IPS DF 4.7 (cell line): ENCODE measurements around the gene BRCA1.
"Not testable (repeated sequence)": the region's sequence is repeated elsewhere in the genome, so short reads cannot be mapped to it uniquely, and the experiment has no call there.

Experiments
- DNase-seq: peaks from one replicate; pipeline ENCODE4 v3.0.0-alpha.2; 2013; ENCODE audit warnings: low spot score; ENCODE audit errors: extremely low read depth

The BRCA1 gene

DNA sequence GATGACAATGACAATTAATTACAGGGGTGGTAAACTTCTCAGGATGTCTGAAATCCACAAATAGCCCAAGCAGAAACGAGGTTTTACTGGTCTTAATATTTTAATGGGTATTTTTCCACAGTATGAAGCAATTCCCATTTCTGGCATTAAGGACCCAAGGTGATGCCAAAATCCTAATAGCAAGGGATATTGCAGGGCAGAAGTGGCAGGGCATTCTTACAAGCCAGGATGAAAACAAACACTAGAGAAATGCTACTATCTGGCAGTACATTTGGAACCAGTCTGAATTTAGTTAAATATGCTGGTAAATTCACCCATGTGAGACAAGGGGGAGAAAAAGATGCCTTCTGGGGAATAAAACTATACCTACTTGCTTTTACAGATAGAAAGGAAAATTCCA is 54.9 kb downstream of the BRCA1 start:
- no peak for DNase-seq

DNA sequence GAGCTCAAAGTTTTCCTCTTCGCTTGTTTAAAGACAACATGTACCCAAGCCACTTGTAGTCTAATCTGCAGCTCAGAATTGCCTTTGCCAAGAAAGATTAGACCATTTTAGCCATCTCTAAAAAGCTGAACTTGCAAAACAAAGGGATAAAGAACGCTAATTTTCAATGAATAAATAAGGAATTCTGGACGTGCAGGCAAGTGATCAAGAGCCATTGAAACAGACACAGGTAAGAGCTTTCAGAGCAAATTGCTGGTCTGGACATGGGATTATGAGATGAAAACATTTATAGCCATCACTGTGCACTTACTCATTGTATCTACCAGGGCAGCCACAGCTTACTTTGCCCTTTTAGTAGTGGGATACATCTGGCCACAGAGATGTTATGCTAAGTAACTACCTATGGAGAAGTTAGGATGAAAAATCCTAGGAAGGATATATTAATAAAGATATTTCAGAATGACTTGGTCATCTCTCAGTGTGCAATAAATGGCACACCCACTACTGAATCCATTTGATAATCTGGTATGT is 55.7 kb downstream of the BRCA1 start:
- DNase-seq: no peak

DNA sequence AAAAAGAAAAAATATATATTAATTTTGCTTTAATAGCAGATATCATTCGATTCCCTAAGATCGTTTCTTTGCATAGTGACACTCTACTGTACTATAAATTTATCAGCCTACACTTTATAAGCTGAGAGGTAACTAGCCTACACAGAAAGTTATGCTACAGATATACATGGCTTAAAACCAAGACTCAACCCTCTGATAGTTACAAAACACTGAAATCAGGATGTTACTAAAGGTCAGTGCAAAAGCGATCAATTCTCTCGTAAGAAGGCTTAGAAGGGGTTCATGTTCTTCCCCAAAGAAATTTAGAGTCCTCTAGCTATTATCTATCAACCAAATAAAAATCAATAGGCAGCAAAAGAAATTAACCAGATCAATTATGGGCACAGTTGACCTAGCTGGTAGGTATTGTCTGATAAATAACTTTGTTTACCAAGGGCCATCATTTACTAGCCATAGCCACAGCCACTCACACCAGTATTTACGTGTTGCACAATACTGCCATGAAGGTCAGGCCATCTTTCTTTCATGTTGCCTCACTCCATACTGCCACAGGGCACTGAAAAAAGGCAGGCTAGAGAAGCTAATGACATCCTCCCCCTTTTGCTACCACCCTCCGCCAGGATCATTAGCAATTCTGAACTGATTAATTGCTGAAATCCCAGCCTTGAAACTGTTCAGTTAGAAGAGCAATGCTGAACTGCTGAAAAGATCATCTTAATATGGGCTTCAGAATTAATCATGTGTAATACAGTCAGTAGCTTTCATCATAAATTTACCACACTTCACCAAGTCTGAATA is 56.4 kb downstream of the BRCA1 start:
- no peak for DNase-seq

DNA sequence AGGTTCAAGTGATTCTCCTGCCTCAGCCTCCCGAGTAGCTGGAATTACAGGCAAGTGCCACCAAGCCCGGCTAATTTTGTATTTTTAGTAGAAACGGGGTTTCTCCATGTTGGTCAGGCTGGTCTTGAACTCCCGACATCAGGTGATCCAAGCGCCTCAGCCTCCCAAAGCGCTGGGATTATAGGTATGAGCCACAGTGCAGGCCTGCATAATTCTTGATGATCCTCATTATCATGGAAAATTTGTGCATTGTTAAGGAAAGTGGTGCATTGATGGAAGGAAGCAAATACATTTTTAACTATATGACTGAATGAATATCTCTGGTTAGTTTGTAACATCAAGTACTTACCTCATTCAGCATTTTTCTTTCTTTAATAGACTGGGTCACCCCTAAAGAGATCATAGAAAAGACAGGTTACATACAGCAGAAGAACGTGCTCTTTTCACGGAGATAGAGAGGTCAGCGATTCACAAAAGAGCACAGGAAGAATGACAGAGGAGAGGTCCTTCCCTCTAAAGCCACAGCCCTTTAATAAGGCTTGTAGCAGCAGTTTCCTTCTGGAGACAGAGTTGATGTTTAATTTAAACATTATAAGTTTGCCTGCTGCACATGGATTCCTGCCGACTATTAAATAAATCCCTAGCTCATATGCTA is 62.1 kb downstream of the BRCA1 start:
- DNase-seq: no peak

DNA sequence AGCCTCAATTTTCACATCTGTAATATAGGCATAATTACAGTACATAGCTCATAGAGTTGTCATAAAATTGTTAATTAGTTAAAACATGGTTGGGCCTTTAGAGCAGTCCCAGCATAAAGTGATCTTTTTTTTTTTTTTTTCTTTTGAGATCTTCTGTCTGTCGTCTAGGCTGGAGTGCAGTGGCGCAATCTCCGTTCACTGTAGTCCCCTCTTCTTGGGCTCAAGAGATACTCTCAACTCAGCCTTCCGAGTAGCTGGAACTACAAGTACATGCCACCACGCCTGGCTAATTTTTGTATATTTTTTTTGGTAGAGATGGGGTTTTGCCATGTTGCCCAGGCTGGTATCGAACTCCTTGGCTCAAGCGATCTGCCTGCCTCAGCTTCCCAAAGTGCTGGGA is 69.1 kb downstream of the BRCA1 start:
- no peak for DNase-seq

DNA sequence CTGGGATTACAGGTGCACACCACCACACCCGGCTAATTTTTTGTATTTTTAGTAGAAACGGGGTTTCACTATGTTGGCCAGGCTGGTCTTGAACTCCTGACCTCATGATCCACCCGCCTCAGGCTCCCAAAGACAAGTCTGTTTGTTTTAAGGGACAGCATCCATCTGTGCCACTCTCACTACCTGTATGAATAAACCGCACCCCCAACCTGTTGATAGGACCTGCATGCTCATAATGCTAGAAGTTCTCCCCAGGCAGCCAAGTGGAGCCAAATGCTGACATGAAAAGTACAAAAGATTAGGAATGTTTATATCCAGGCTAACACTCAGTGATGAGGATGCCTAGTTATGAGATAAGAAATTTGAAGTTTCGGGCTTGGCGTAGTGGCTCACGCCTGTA is 72.2 kb downstream of the BRCA1 start:
- DNase-seq: not testable (repeated sequence)

DNA sequence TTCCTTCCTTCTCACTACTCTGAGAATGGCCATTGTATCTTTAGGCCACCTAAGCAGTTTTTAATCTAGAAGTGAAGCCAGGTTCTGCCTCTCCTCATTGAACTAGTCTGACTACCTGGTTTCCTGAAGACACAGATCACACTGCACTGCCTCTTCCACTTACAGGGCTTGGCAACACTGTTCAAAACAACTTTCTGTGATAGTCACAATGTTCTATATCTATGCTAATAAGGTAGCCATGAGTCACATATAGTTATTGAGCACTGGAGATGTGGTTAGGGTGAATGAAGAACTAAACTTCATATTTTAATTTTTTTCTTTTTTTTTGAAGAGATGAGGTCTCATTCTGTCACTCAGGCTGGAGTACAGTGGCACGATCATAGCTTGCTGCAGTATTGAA is 73.2 kb downstream of the BRCA1 start:
- no peak for DNase-seq

DNA sequence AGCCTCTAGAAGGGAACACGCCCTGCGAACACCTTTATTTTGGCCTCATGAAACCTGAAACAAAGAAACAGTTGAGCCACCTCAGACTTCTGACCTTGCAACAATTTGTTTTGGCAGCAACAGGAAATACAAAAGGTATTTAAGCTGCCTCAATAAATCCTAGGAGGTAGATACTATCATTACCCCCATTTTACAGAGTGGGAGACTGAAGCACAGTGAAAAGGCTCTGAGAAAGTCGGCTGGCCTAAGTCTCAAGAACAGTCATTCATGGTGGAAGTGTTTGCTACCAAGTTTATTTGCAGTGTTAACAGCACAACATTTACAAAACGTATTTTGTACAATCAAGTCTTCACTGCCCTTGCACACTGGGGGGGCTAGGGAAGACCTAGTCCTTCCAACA is 81.1 kb downstream of the BRCA1 start:
- no peak for DNase-seq

DNA sequence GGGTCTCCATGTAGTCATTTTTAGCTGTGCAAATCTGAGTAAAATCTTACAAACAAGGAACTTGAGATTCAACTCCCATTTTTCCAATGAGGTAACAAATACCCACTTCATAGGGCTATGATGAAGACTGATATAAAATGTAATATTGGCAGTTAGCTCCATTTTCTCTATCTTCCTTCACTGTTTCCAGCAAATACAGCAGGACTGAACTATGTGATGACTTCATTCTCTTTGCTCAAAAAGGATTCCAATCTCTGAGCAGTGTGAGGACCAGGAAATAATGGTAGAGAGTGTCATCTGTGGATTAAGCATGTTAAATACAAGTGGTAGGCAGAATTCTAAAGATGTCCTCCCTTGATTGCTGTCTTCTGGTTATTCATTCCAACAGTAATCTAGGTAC is 81.9 kb downstream of the BRCA1 start:
- DNase-seq: no peak

DNA sequence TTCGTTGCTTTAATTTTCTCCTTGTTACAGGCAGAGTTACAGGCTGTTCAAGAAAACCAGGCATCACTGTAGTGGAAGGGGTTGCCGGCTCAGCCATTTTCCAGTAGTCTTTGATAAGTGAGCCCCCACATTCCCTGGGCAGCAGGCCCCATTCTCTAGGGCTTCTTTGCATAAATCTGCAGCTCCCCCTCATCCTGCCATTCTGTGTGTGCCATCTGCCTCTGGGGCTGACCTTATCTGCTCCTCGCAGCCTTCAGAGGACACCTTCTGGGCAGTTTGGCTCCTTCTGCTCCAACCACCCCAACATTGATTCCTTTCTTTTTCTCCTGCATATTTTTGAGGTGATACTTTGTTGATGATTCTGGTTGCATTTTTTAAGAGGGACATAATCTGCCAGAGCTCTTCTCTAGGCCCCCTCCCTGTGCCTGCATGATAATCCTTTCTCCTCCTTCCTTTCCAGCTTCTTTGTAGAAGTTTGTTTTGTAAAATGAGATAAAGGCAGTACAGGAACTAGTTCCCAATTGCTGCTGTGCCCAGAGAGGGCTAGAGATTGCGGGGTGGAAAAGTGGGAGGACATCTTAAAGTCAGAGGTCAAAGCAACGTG is 83.0 kb downstream of the BRCA1 start:
- no peak for DNase-seq

DNA sequence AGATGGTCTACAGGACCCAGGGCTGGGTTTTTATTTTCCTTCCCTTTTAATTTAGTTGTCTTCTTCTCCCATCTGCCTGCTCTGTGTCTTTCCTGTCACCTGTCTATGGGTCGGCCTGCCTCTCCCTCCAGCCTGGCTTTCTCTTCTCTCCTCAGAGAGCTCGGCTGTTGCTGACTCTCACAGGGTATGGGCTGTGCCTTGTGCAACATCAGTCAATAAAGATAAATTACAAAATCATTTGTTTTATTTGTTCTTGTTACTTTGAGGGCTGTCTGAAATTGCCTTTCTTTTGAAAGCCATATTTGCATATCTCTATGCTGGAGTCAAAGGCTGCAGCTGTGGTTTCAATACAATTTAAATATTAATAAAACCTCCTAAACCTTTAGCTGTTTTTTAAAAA is 84.5 kb downstream of the BRCA1 start:
- no peak for DNase-seq

DNA sequence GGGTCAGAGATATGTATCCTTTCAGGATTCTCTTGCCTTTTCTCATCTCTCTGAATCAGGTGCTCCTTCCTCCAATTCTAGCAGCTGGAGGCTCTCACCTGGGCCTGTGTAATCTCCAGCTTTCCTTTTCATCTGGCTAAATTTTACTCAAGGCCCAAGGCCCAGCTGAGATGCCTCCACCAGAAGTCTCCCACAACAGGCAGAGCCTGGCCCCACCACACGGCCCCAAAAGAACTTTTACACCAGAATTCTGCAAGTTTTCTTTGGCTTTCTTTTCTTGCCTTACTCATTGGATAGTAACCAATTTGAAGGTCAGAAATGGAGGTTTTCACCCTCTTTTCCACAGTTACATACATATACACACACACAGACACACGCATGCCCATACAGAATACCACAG is 85.5 kb downstream of the BRCA1 start:
- DNase-seq: no peak

DNA sequence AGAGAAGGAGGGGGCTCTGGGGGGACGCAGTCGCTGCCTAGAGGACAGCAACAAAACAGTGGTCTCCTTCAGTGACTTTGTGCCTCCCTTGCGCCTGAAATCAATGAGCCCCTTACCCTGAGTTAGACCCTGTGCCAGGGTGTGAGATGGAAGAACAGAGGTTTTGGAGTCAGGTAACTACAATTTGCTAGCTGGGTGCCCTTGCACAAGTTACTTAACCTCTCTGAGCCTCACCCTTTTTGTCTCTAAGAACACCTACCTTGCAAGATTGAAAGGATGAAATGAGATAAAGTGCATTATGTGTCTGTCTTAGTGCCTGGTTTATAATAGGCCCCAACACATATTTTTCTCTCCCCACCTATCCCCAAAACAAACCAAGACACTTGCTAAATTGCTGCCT is 90.3 kb downstream of the BRCA1 start:
- DNase-seq: no peak

DNA sequence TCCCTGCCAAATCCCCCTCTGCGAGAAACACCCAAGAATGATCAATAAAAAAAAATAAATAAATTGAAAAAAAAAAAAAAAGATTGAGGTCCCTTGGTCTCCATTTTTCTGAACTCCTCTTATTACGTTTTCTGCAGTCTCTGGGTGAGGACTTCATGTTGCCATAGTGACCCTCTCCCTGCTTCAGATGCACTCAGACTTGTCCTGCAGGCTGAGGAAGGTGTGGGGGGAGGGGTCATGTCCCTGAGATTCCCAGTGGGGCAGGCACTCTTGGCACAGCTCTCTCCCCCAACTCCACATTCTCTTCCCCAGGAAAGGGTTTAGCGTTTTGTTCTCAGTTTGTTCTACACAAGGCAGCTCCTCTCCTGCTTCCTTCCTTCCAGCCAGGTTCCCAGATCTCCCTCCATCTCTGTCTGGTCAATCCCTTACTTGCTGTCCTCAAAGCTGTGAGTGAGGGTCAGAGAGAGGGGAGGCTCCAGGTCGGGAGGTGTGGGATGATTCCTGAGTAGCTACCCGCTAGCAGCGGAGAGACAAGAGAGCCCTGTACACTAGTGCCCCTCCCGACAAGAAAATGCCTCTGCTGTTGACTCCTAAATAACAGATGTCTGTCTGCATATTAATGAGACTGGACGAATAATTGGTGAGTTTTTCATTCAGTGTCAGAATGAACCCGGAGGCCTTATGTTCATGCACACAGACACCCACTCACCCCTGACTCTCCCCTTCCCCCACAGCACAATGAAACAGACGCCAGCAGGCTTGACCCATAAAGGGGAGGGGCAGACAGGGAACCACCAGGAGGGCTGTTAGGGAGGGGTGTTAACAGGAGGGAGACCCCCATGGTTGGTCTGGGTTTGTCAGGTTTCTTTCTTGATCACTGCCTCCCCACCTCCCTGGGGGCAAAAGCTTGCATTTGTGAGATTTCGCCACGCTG is 90.9 kb downstream of the BRCA1 start:
- DNase-seq: no peak

DNA sequence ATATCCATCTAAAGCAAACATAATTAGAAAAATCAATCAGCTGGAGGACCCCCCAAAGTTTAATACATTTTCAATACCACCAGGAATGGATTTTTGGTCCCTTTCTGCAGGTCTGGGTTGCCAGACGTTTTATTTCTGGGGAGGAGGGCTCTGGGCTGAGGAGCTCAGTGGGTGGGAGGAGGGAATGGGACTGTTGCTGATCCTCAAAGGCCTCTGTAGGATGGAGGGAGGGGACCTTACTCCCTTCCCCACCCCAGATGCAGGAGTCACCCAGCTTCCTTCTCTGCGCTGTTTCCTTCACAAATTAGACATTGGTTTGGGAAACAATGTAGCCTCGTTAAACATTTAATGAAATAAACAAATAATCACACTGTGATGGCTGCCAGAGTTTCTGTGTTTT is 93.5 kb downstream of the BRCA1 start:
- no peak for DNase-seq

DNA sequence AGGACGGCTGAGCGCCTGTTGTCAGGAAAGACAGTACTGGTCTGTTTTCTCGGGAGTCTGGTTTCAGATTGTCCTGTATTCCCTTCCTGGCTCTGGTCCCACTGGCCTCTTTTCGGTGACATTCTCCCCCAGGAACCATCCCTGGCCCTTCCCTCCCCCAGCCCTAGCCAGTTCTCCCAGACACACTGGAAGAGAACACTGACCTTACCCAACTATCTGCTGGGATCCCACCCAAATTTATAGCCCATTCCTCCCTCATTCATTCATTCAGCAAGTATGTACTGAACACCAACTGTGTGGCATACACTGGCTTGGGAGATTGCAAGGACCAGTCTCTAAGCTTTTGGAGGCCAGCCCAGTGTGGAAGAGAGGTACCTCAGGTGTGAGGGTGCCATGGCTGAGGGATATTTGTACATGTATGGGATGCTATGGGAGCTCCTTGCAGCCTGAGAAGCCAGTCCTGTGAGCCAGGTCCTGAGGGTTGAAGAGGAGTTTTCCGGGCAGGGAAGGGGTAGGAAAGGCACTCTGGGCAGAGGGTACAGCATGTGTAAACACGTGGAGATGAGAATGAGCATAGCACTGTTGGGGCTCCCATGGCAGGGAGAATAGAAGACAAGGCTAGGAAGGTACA is 94.9 kb downstream of the BRCA1 start:
- DNase-seq: no peak

DNA sequence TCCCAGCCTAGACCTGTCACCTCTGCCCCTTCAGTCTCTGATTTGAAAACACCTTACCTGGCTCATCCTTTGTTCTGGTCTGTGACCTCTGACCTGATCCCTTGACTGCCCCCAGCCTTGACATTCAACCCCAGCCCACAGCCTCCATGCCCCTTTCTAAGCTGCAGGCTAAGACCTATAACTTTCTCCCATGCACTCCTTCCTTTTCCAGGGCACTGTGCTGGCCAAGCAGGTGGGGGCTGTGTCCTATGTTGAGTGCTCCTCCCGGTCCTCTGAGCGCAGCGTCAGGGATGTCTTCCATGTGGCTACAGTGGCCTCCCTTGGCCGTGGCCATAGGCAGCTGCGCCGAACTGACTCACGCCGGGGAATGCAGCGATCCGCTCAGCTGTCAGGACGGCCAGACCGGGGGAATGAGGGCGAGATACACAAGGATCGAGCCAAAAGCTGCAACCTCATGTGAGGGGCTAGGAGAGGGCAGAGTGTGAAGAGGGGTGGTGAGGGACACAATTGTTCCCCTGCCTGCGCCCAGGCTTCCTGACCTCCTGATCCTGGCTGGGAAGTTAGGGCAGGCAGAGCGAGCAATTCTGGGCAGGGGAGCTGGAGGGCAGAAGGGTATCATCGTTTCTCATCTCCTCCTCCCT is 96.8 kb downstream of the BRCA1 start:
- DNase-seq: no peak

DNA sequence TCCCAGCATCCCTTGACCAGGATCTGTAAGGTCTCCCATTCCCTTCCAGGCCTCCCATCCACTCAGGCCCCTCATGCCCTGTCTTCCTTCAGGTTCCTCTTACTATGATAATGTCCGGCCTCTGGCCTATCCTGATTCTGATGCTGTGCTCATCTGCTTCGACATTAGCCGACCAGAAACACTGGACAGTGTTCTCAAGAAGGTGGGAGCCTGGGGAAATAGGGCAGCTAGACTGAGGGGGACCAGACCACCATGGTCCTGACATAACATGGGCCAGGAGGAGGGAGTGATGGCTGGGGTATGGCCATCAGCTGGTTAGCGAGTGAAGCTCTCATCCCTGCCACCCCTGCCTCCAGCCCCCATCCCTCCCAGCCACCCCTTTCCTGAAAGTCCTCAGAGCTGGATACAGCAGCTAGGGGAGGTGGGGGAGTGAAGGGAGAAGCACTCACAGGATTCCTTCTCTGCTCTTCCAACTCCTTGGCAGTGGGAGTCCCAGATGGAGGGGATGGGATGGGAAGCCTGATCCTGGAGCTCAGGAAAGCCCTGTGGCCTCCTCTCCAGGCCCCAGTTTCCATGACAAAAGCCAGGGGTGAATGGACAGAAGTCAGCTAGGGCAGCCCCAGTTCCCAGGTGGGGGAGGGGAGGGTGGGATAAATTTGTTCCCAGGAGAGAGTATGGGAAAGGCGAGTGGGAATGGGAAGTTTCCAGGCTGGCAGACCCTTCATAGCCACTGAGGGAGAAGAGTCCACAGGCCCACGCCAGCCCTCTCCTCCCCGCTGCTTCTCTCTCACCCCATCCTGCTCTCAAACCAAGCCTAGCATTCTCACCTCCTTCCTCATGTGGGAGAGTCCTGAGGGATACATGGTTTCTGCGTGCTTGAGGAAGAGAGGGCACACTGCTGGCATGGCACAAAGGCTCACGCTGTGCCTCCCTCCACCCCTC is 97.8 kb downstream of the BRCA1 start:
- no peak for DNase-seq

DNA sequence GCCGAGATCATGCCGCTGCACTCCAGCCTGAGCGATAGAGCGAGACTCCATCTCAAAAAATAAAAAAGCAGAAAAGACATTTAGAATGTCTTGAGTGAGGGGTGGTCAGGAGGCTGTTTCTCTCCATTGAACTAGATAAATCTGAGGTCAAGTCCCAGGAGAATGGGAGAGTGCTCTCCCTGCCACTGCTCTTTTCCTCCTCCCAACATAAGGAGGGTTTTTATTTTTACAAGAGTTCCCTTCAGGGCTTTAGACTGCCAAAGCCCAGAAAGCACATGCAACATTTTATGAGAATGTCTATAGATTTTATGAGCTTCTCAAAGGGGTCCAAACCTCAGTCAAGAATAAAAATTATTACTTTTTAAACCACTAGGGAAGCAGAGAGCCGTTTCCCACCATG is 98.6 kb downstream of the BRCA1 start:
- no peak for DNase-seq
